ENCODE measurements around the gene PEAK3. TPM values are rescaled to one million over a fixed set of nuclear protein-coding genes. Genes with fewer than 3 reads are reported as not detected.

Gene PEAK3
- total RNA-seq, 1 donor from 2014 or later, result 0.51 TPM

DNA sequence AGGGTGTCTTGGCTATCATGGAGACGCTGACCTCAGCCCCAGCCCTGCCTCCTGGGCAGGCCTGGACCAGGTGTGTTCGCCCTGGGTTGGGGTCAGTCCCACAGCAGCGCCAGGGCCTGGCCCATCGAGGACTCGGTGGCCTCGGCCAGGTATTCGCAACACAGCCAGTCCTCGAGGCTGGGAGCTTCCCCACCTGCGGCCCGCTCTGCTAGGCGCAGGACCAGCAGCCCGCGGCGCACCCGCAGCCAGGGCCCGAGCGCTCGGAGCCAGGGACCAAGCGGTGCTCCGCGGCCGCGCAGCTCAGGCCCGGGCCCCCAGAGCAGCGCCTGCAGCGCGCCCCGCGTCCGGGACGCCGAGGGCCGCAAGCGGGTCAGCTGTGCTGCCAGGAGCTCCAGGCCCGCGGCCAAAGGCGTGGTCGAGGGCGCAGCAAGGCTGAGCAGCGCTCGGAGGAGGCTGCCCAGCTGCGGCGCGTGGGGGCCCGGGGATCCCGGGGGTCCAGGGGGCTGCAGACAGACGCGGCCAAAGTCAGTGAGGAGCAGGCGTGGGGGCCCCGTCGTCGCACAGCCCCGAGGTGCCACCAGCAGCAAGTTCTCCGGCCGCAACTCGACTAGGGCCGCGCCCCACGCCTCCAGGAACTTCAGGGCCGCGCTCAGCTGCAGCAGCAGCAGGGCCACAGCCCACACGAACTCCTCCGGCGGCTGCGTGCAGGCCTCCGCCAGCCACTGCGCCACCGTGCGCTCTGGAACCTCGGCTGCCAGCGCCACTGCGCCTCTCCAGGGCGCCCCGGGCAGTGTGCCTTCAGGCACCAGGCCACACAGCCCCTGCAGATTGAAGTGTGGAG is 6.2 kb downstream of the PEAK3 start:
- Mint-ChIP-seq H3K9me3 (ENCODE audit: unreplicated experiment) (no peaks in the 10 kb centered on the region), H3K27me3 (ENCODE audit: unreplicated experiment) (no peaks in the 10 kb centered on the region), H3K4me1 (ENCODE audit: unreplicated experiment) (peaks cover 40% of the 10 kb centered on the region), H3K27ac (ENCODE audit: unreplicated experiment) (no peak overlapping the region), H3K4me3 (ENCODE audit: unreplicated experiment) (no peak overlapping the region), H3K36me3 (ENCODE audit: unreplicated experiment) (peaks cover 17% of the 10 kb centered on the region)
- TF ChIP-seq, protein P1, sequence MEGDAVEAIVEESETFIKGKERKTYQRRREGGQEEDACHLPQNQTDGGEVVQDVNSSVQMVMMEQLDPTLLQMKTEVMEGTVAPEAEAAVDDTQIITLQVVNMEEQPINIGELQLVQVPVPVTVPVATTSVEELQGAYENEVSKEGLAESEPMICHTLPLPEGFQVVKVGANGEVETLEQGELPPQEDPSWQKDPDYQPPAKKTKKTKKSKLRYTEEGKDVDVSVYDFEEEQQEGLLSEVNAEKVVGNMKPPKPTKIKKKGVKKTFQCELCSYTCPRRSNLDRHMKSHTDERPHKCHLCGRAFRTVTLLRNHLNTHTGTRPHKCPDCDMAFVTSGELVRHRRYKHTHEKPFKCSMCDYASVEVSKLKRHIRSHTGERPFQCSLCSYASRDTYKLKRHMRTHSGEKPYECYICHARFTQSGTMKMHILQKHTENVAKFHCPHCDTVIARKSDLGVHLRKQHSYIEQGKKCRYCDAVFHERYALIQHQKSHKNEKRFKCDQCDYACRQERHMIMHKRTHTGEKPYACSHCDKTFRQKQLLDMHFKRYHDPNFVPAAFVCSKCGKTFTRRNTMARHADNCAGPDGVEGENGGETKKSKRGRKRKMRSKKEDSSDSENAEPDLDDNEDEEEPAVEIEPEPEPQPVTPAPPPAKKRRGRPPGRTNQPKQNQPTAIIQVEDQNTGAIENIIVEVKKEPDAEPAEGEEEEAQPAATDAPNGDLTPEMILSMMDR (IDR thresholded peaks at IDR 0.05), result no peak
- no peak for DNase-seq (ENCODE audit: extremely low spot score, unreplicated experiment)

- Mint-ChIP-seq H3K9me3 (ENCODE audit: unreplicated experiment) (no peaks in the 10 kb centered on the region), H3K4me3 (ENCODE audit: unreplicated experiment) (no peak overlapping the region), H3K27ac (ENCODE audit: unreplicated experiment) (peak overlapping the region; percentile 59), H3K36me3 (ENCODE audit: unreplicated experiment) (peaks cover 17% of the 10 kb centered on the region), H3K27me3 (ENCODE audit: unreplicated experiment) (no peaks in the 10 kb centered on the region), H3K4me1 (ENCODE audit: unreplicated experiment) (peaks cover 35% of the 10 kb centered on the region)
- TF ChIP-seq, protein P1 (IDR thresholded peaks at IDR 0.05), result peak; percentile 67
- no peak for DNase-seq (ENCODE audit: extremely low spot score, unreplicated experiment)
Measured at GRCh38 chr19:2274931-2275535, 6.9 kb downstream of the PEAK3 start.

- peak overlapping the region; percentile 82 for H3K27ac Mint-ChIP-seq (ENCODE audit: unreplicated experiment)
- H3K36me3 Mint-ChIP-seq (ENCODE audit: unreplicated experiment), result peaks cover 17% of the 10 kb centered on the region
- DNase-seq (ENCODE audit: extremely low spot score, unreplicated experiment), result no peak
- H3K9me3 Mint-ChIP-seq (ENCODE audit: unreplicated experiment), result no peaks in the 10 kb centered on the region
- TF ChIP-seq, protein P1 (IDR thresholded peaks at IDR 0.05), result no peak
- peak overlapping the region; percentile 59 for H3K4me3 Mint-ChIP-seq (ENCODE audit: unreplicated experiment)
- H3K4me1 Mint-ChIP-seq (ENCODE audit: unreplicated experiment), result peaks cover 35% of the 10 kb centered on the region
- no peaks in the 10 kb centered on the region for H3K27me3 Mint-ChIP-seq (ENCODE audit: unreplicated experiment)
Measured at GRCh38 chr19:2274185-2274711, 7.7 kb downstream of the PEAK3 start.

DNA sequence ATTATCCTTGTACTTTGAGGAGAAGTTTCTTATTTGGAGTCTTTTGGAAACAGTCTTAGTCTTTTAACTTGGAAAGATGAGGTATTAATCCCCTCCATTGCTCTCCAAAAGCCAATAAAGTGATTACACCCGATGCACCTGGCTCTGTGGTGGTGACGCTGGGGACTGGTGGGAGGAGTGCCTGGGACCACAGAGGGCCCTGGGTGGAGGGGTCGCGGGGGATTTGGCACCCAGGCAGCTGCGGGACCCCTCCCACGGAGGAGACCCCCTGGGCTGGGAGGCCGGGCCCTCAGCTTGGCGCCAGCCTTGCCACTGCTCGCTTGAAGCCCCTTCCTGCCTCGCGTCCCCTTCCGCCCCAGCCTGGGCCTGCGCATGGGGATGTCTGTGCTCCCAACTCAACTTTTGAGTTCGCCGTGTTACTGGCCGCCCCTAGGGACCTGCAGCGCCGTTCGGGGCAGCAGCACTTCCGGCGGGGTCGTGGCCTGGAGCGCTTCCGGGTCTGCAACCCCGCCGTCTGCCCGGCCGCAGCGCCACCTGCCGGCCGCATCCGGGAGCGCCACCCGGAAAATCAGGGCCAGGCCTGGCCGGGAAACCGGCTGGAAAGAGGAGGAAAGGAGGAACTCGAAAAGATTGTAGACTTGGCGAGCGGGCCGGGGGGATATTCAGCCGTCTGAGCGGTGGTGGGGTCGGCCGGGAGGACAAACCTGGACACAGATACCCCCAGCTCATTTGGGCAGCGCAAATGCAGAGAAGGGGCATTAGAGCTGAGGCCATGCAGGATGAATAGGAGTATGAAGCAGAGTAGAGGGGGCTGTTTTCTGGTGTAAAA is 8.4 kb downstream of the PEAK3 start:
- DNase-seq (ENCODE audit: extremely low spot score, unreplicated experiment), result peak; percentile 94
- no peaks in the 10 kb centered on the region for H3K27me3 Mint-ChIP-seq (ENCODE audit: unreplicated experiment)
- TF ChIP-seq, protein P1 (IDR thresholded peaks at IDR 0.05), result peak; percentile 97
- H3K9me3 Mint-ChIP-seq (ENCODE audit: unreplicated experiment), result no peaks in the 10 kb centered on the region
- H3K27ac Mint-ChIP-seq (ENCODE audit: unreplicated experiment), result peak overlapping the region; percentile 82
- H3K4me1 Mint-ChIP-seq (ENCODE audit: unreplicated experiment), result peaks cover 37% of the 10 kb centered on the region
- H3K4me3 Mint-ChIP-seq (ENCODE audit: unreplicated experiment), result peak overlapping the region; percentile 59
- peaks cover 17% of the 10 kb centered on the region for H3K36me3 Mint-ChIP-seq (ENCODE audit: unreplicated experiment)
